BLaER1 treated with 17β-estradiol and CSF1 and Interleukin-3, amounts not matched to agents 10 nM and 100 nM (cell line): Measurements from ENCODE around the gene RNU11.
A peak's percentile ranks its signal among the peaks of the same experiment; 100 is the strongest.
"Not testable (repeated sequence)": the region's sequence is repeated elsewhere in the genome, so short reads cannot be mapped to it uniquely, and the experiment has no call there.

Source experiments
- H3K27ac ChIP-seq, 11 experiments: shearing (Covaris generic); formaldehyde crosslinking; 2 replicates each; pipeline ENCODE4 v1.8.1; 2022
- H3K27me3 ChIP-seq, 11 experiments: shearing (Covaris generic); formaldehyde crosslinking; 2 replicates each; pipeline ENCODE4 v1.8.1; 2022
- H3K36me3 ChIP-seq, 11 experiments: shearing (Covaris generic); formaldehyde crosslinking; 2 replicates each; pipeline ENCODE4 v1.8.1; 2022
- H3K4me1 ChIP-seq, 10 experiments: shearing (Covaris generic); formaldehyde crosslinking; 2 replicates each; pipeline ENCODE4 v1.8.1; 2022
- H3K4me2 ChIP-seq, 11 experiments: shearing (Covaris generic); formaldehyde crosslinking; 2 replicates each; pipeline ENCODE4 v1.8.1; 2022
- H3K4me3 ChIP-seq, 10 experiments: shearing (Covaris generic); formaldehyde crosslinking; 2 replicates each; pipeline ENCODE4 v1.8.1; 2022
- H3K9ac ChIP-seq, 11 experiments: shearing (Covaris generic); formaldehyde crosslinking; 2 replicates each; pipeline ENCODE4 v1.8.1; 2022
- H3K9me3 ChIP-seq, 11 experiments: shearing (Covaris generic); formaldehyde crosslinking; replicated peaks in 1 of 11; 2 replicates each; pipeline ENCODE4 v1.8.1; 2022
- H4K20me1 ChIP-seq, 11 experiments: shearing (Covaris generic); formaldehyde crosslinking; 2 replicates each; pipeline ENCODE4 v1.8.1; 2022
- Cebpa-rat ChIP-seq, 11 experiments: shearing (Covaris generic); IDR thresholded peaks; 2 replicates each; pipeline ENCODE4 v1.8.1; 2022

RNU11 gene

DNA sequence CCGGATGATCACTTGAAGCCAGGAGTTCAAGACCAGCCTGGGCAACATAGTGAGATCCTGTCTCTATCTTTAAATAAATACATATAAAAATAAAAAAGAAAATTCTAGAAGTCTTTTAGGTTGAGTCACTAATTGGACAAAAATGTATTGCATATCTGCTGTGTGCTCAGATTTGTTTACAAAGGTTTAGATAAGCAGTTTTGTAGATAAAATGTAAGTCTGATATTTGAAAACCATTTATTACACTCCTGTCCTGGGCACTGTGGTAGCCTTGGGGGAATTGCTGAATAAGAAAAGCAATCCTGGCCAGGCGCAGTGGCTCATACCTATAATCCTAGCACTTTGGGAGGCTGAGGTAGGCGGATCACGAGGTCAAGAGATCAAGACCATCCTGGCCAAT lies 31.8 kb downstream of the RNU11 start:
- no peaks in the 10 kb centered on the region for H3K9me3 ChIP-seq
- H3K4me3 ChIP-seq: no peak overlapping the region
- peaks cover 32 to 82% (median 52%) of the 10 kb centered on the region in 11 experiments for H3K36me3 ChIP-seq
- H3K27me3 ChIP-seq: no peaks in the 10 kb centered on the region
- H3K9ac ChIP-seq: no peak overlapping the region
- no peak overlapping the region for H3K4me2 ChIP-seq
- no peak overlapping the region for H3K27ac ChIP-seq
- TF ChIP-seq Cebpa-rat (IDR thresholded peaks at IDR 0.05): no peak
- peaks cover 0 to 20% (median 14%) of the 10 kb centered on the region in 10 experiments; a peak in 15 of 20 replicates for H3K4me1 ChIP-seq
- peaks cover 0 to 23% (median 0%) of the 10 kb centered on the region in 11 experiments; a peak in 6 of 22 replicates for H4K20me1 ChIP-seq

DNA sequence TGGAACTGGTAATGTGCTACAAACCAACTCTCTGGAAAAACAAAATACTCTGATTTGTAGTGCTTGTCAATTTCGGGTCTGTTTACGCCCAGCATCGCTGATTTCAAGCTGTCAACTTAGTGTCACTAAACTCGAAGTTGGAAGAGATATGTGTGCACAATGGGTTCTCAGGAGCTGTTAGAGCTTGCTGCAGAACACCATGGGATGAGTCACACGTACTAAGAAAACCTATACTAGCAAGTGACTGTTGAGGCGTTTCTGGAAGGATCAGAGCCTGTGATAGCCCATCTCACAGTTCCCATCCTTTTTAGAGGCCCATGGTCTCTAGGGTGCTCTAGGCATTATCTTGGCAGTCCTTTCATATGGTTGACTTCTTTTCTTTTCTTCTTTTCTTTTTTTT lies 34.4 kb downstream of the RNU11 start:
- H3K36me3 ChIP-seq: peaks cover 50 to 86% (median 73%) of the 10 kb centered on the region in 11 experiments
- H3K4me3 ChIP-seq: no peak overlapping the region
- peaks cover 0 to 27% (median 0%) of the 10 kb centered on the region in 11 experiments; a peak in 5 of 22 replicates for H4K20me1 ChIP-seq
- H3K27me3 ChIP-seq: no peaks in the 10 kb centered on the region
- H3K4me2 ChIP-seq: peak overlapping the region in 6 of 11 experiments; percentile 9 to 60 (median 39); a peak in 9 of 22 replicates
- H3K9ac ChIP-seq: no peak overlapping the region
- no peak overlapping the region for H3K27ac ChIP-seq
- H3K9me3 ChIP-seq: no peaks in the 10 kb centered on the region
- TF ChIP-seq Cebpa-rat (IDR thresholded peaks at IDR 0.05): no peak
- peaks cover 5 to 24% (median 15%) of the 10 kb centered on the region in 10 experiments; a peak in 17 of 20 replicates for H3K4me1 ChIP-seq

DNA sequence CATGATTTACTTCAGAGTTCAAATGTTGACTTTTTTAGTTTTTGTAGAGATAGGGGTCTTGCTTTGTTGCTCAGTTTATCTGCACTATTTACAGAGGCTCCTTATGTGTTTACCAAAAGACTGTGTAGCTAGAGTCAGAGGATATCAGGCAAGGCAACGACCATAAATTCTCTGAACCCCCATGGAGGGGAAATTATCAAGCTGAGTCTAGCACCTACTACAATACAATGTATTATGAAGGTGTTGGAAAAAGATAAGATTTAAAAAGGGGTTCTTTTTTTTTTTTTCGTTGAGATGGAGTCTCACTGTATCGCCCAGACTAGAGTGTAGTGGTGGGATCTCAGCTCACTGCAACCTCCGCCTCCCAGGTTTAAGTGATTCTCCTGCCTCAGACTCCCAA lies 36.5 kb downstream of the RNU11 start:
- H3K4me2 ChIP-seq: no peak overlapping the region
- H3K9ac ChIP-seq: no peak overlapping the region
- no peaks in the 10 kb centered on the region for H3K9me3 ChIP-seq
- H4K20me1 ChIP-seq: peaks cover 0 to 34% (median 0%) of the 10 kb centered on the region in 11 experiments; a peak in 5 of 22 replicates
- H3K27me3 ChIP-seq: no peaks in the 10 kb centered on the region
- no peak for TF ChIP-seq Cebpa-rat (IDR thresholded peaks at IDR 0.05)
- no peak overlapping the region for H3K4me3 ChIP-seq
- H3K4me1 ChIP-seq: peaks cover 5 to 24% (median 15%) of the 10 kb centered on the region in 10 experiments; a peak in 17 of 20 replicates
- no peak overlapping the region for H3K27ac ChIP-seq
- peaks cover 66 to 94% (median 83%) of the 10 kb centered on the region in 11 experiments for H3K36me3 ChIP-seq

DNA sequence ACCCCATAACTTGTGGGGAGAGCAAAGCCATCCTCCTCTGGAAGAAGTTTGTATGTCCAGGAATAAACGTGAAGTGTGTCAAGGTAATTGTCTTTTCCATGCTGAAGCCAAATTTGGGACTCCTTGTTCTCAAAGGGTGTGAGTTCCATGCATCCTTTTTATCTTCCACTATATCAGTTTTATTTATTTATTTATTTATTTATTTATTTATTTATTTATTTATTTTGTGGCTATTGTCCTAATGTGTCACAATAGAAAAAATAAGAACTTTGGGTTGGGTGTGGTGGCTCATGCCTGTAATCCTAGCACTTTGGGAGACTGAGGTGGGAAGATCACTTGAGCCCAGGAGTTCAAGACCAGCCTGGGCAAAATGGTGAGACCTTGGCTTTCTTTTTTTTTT lies 43.2 kb downstream of the RNU11 start:
- not testable (repeated sequence) for H3K27me3 ChIP-seq, H3K9me3 ChIP-seq, H3K4me3 ChIP-seq, H3K4me2 ChIP-seq, H3K27ac ChIP-seq, H3K9ac ChIP-seq
- H4K20me1 ChIP-seq: 0 out of 22 replicates have a peak, but pooled peaks cover 0 to 11% (median 0%) of the 10 kb centered on the region in 11 experiments
- H3K36me3 ChIP-seq: peaks cover 77 to 90% (median 86%) of the 10 kb centered on the region in 11 experiments
- peaks cover 0 to 11% (median 0%) of the 10 kb centered on the region in 10 experiments; a peak in 3 of 20 replicates for H3K4me1 ChIP-seq
